Measurements from ENCODE around the gene ANKRD37. TPM values are rescaled to one million over a fixed set of nuclear protein-coding genes. Genes with fewer than 3 reads are reported as not detected.
"Not testable (repeated sequence)": the region's sequence is repeated elsewhere in the genome, so short reads cannot be mapped to it uniquely, and the experiment has no call there.

The ANKRD37 gene
- total RNA-seq (ENCODE audit: insufficient read depth, low replicate concordance), result 38.0 TPM

GRCh38 chr4:185396724-185397385 is at the start of gene ANKRD37:
Gene ANKRD37, plus strand, starts transcription at chr4:185396841. Its CDS starts 83 bp downstream, at chr4:185396924.
- peak; percentile 54 for DNase-seq (ENCODE audit: low spot score)

GRCh38 chr4:185346975-185347601 is 49.6 kb upstream of the ANKRD37 start:
- no peak for DNase-seq (ENCODE audit: low spot score)

- DNase-seq (ENCODE audit: low spot score), result no peak
These were observed 45.0 kb upstream of the ANKRD37 start for GRCh38 chr4:185351691-185352090.

- no peak for DNase-seq (ENCODE audit: low spot score)
These were observed 44.4 kb upstream of the ANKRD37 start for GRCh38 chr4:185352202-185352601.

- no peak for DNase-seq (ENCODE audit: low spot score)
These were observed 43.9 kb upstream of the ANKRD37 start for GRCh38 chr4:185352741-185353140.

GRCh38 chr4:185357211-185357610 is 39.4 kb upstream of the ANKRD37 start:
- no peak for DNase-seq (ENCODE audit: low spot score)

GRCh38 chr4:185357733-185358440 is 38.8 kb upstream of the ANKRD37 start:
- DNase-seq (ENCODE audit: low spot score), result no peak

- DNase-seq (ENCODE audit: low spot score), result peak; percentile 39
These were observed 38.1 kb upstream of the ANKRD37 start for GRCh38 chr4:185358514-185358913.

- no peak for DNase-seq (ENCODE audit: low spot score)
These were observed 37.7 kb upstream of the ANKRD37 start for GRCh38 chr4:185358959-185359358.

GRCh38 chr4:185359767-185360446 is 36.7 kb upstream of the ANKRD37 start:
- DNase-seq (ENCODE audit: low spot score), result peak; percentile 28

- no peak for DNase-seq (ENCODE audit: low spot score)
These were observed 34.8 kb upstream of the ANKRD37 start for GRCh38 chr4:185361872-185362271.

GRCh38 chr4:185362570-185362969 is 34.1 kb upstream of the ANKRD37 start:
- not testable (repeated sequence) for DNase-seq (ENCODE audit: low spot score)

GRCh38 chr4:185363251-185363650 is 33.4 kb upstream of the ANKRD37 start:
- no peak for DNase-seq (ENCODE audit: low spot score)

GRCh38 chr4:185364886-185365285 is 31.8 kb upstream of the ANKRD37 start:
- DNase-seq (ENCODE audit: low spot score), result no peak

GRCh38 chr4:185369731-185370130 is 26.9 kb upstream of the ANKRD37 start:
- no peak for DNase-seq (ENCODE audit: low spot score)

GRCh38 chr4:185370268-185370949 is 26.2 kb upstream of the ANKRD37 start:
- DNase-seq (ENCODE audit: low spot score), result no peak

GRCh38 chr4:185371702-185372101 is 24.9 kb upstream of the ANKRD37 start:
- DNase-seq (ENCODE audit: low spot score), result no peak

- DNase-seq (ENCODE audit: low spot score), result no peak
These were observed 22.6 kb upstream of the ANKRD37 start for GRCh38 chr4:185374027-185374426.

- DNase-seq (ENCODE audit: low spot score), result no peak
These were observed 22.1 kb upstream of the ANKRD37 start for GRCh38 chr4:185374573-185374972.

GRCh38 chr4:185378264-185378663 is 18.4 kb upstream of the ANKRD37 start:
- no peak for DNase-seq (ENCODE audit: low spot score)

Measured in umbilical cord (tissue), 2 donors.